RPMI8226 (cell line): ENCODE data around the gene TUT7.
"Not testable (repeated sequence)": the region's sequence is repeated elsewhere in the genome, so short reads cannot be mapped to it uniquely, and the experiment has no call there.

Source experiments
- DNase-seq: peaks from one replicate; pipeline ENCODE4 v3.0.0-alpha.2; 2015

TUT7 gene

GRCh38 chr9:86354011-86354817, at the start of gene TUT7:
TUT7 (minus strand) TSS chr9:86354410; CDS start chr9:86353199, 1,211 bp downstream.
- peak; percentile 94 for DNase-seq

- DNase-seq = no peak
These were observed 48.4 kb upstream of the TUT7 start for GRCh38 chr9:86402591-86402990.

- no peak for DNase-seq
These were observed 42.2 kb upstream of the TUT7 start for GRCh38 chr9:86396412-86396811.

GRCh38 chr9:86390184-86390583, 36.0 kb upstream of the TUT7 start:
- DNase-seq = not testable (repeated sequence)

GRCh38 chr9:86389628-86390027, 35.4 kb upstream of the TUT7 start:
- no peak for DNase-seq

GRCh38 chr9:86387376-86387775, 33.2 kb upstream of the TUT7 start:
- no peak for DNase-seq

- not testable (repeated sequence) for DNase-seq
These were observed 28.8 kb upstream of the TUT7 start for GRCh38 chr9:86383000-86383399.

- no peak for DNase-seq
These were observed 21.8 kb upstream of the TUT7 start for GRCh38 chr9:86376016-86376415.

- no peak for DNase-seq
These were observed 15.6 kb upstream of the TUT7 start for GRCh38 chr9:86369810-86370209.

GRCh38 chr9:86368871-86369521, 14.8 kb upstream of the TUT7 start:
- DNase-seq = no peak

GRCh38 chr9:86361176-86361575, 7.0 kb upstream of the TUT7 start:
- no peak for DNase-seq

- peak; percentile 57 for DNase-seq
These were observed 5.1 kb upstream of the TUT7 start for GRCh38 chr9:86359151-86359879.

GRCh38 chr9:86356871-86357866, 3.0 kb upstream of the TUT7 start:
- no peak for DNase-seq

GRCh38 chr9:86355814-86356213, 1.6 kb upstream of the TUT7 start:
- no peak for DNase-seq

GRCh38 chr9:86354818-86355309, 654 bp upstream of the TUT7 start:
- DNase-seq = no peak

GRCh38 chr9:86353655-86354010, 577 bp downstream of the TUT7 start:
- peak; percentile 42 for DNase-seq

- peak; percentile 38 for DNase-seq
These were observed 1.7 kb downstream of the TUT7 start for GRCh38 chr9:86352440-86353077.

- DNase-seq = peak; percentile 4
These were observed 2.3 kb downstream of the TUT7 start for GRCh38 chr9:86351880-86352279.

GRCh38 chr9:86350006-86350760, 4.0 kb downstream of the TUT7 start:
- peak; percentile 52 for DNase-seq

- no peak for DNase-seq
These were observed 4.9 kb downstream of the TUT7 start for GRCh38 chr9:86349271-86349670.

GRCh38 chr9:86347991-86348390, 6.2 kb downstream of the TUT7 start:
- DNase-seq = no peak
